Activated gamma-delta T cell (primary cell): ENCODE measurements around the gene COL26A1.
"Not testable (repeated sequence)": the region's sequence is repeated elsewhere in the genome, so short reads cannot be mapped to it uniquely, and the experiment has no call there.

Source experiments
- DNase-seq: peaks from one replicate; lab custom pipeline; 2025; lab: John Stamatoyannopoulos, UW

COL26A1 gene

DNA sequence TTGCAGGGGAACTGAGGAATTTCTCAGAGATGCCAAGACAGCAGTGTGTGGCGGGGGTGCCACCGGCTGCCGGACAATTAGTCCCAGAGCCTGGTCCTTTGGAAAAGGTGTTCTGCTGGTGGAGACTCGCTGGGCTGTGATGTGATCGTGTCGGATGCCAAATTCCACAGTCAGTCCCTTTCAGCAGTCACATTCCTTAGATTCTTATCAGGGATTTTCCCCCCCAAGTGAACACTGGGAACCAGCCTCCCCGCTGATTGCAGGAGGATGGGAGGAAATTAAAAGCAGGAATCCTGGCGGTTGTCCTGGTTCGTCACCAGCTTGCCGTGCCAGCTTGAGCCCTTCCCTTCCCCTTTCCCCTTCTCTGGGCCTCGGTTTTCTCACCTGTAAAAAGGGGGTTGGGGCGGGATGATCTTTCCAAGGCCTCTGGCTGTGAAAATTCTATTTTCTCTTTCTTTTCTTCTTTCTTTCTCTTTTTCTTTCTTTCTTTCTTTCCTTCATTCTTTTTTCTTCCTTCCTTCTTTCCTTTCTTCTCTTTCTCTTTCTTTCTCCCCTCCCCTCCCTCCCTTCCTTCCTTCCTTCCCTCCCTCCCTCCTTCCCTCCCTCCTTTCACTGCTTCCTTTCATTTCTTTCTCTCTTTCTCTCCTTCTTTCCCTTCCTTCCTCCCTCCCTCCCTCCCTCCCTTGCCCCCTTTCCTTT, 39.6 kb downstream of the COL26A1 start:
- no peak for DNase-seq

DNA sequence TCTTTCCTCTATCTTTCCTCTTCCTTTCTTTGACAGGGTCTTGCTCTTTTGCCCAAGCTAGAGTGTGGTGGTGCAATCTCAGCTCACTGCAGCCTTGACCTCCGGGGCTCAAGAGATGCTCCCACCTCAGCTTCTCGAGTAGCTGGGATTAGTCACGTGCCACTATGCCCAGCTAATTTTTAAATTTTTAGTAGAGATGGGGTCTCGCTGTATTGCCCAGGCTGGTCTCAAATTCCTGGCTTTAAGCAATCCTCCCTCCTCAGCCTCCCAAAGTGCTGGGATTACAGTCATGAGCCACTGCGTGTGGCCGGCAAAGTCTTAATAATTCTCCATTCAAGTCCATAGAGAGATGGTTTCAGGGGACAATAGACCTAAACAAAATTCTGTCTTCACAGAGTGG, 40.2 kb downstream of the COL26A1 start:
- DNase-seq = no peak

DNA sequence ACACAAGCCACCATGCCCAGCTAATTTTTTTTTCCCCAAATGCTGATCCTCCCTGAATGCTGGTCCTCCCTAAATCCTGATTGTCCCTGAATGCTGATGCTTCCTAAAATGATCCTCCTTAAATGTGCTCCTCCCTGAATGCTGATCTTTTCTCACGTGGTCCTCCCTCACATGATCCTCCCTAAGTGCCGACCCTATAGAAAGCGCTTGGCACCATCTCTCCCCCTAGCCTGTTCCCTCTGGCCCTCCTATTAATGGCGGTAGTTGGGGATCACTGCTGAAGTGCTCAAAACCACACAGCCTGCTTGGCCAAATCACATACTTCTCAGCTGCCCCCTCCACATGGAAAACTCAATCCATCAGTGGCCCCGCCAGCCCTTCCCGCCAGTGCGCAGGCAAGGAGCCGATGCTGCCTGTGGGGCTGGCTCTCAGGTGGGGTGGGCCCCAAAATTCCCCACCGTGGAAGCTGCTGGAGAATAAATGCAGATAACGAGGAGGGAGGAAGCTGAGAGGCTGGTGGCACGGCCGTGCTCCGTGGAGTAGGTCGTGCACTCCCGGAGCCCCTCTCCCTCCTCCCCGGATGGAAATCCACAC, 42.9 kb downstream of the COL26A1 start:
- DNase-seq = no peak

DNA sequence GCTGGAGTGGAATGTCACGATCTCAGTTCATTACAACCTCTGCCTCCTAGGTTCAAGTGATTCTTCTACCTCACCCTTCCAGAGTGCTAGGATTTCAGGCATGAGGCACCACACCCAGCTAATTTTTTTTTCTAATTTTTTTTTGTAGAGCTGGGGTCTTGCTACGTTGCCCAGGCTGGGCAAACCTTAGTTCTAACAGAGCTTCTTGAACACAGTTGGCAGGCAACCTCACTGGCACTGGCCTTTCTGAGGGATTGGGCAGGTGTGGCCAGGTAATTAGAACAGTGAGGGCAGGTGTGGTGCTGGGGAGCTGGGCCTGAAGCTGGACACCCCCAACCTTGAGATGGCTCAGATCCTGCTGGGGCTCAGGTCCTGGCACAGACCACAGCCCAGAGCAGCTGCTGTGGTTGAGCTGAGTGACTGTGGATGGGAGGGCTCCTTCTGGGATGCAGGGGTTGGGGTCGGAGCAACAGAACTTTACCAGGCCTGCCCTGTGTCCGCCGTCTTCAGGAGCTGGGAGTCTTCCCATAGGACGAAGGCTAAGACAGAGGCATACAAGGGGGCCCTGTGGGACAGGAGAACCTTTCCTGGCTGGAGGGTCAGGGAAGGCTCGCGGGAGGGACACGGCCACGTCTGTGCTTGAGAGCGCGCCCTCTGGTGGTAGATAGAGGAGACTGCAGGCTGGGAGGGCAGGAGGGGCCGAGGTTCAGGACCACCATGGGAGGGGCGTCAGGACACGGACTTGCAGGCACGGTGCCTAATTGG, 48.2 kb downstream of the COL26A1 start:
- no peak for DNase-seq

DNA sequence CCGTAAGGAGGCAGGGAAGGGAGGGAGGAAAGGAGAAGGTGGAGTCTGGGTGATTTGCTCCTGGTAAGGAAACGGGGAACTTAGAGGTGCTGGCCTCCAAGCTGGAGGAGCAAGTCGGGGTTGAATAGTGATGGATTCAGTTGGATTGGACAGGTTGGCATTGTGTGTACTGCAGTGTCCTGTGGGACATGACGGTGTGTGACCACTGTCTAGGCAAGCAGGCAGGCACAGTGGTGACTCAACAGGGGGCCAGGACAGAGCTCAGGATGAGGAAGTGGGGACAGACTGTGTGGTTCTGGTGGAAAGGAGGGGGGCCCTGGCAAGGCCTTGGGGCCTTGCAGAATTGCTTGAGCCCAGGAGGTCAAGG, 48.8 kb downstream of the COL26A1 start:
- DNase-seq = no peak

DNA sequence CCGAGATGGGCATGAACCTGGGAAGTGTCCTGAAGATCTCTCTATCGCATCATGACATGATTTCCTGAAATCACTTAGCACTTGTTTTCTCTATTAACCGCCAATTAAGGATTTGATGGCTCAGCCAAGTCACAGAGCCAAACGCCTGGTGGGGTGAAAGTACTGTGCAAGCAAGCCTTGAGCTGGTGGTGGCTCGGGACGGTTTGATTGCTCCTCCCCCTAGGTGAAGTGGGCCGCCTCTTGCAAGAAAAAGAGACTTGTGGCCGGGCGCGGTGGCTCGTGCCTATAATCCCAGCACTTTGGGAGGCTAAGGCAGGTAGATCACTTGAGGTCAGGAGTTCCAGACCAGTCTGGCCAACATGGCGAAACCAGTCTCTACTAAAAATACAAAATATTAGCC, 50.3 kb downstream of the COL26A1 start:
- no peak for DNase-seq

DNA sequence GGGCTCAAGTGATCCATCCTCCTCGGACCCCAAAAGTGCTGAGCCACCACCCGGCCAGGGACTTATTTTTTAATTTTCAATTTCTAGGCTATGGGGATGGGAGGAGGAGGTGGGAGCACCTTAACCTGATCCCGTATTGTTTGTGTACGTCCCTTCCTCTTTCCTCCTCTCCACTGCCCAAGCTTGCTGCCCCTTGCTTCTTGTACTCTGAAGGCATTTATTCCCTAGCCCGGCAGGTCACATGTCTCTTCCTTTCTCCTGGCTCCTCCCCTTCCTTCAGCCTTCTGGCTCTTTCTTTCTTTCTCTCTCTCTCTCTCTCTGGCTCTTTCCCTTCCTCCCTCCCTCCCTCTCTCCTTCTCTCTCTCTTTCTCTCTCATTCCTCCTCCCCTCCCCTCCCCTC, 56.0 kb downstream of the COL26A1 start:
- DNase-seq = no peak

DNA sequence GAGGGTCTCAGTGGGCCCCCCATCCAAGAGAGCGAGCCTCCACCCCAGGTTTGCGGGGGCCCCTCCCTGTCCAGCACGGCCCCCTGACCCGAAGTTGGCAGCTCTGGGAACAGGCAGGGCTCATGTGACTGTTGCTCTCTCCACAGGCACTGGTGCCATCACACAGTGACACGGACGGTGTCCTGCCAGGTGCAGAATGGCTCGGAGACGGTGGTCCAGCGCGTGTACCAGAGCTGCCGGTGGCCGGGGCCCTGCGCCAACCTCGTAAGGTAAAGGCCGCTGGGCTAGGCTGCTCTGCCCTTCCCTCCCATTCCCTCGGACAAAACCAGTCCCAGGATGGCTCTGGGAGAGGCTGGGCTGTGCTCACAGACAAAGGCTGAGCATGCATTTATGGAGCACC, 57.2 kb downstream of the COL26A1 start:
- DNase-seq = no peak

DNA sequence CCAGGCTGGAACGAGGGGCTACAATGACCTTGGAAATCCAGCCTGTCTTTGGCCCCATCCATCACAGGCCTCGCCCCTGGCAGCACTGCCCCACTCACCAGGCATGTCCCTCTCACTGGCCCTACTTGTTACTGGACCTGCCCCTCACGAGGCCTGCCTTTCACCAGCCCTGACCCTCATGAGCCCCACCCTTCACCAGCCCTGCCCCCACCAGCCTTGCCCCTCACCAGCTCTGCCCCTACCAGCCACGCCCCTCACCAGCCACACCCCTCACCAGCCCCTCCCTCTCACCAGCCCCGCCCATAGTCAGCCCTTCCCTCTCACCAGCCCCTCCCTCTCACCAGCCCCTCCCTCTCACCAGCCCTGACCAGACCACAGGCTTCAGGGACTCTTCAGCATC, 57.8 kb downstream of the COL26A1 start:
- no peak for DNase-seq

DNA sequence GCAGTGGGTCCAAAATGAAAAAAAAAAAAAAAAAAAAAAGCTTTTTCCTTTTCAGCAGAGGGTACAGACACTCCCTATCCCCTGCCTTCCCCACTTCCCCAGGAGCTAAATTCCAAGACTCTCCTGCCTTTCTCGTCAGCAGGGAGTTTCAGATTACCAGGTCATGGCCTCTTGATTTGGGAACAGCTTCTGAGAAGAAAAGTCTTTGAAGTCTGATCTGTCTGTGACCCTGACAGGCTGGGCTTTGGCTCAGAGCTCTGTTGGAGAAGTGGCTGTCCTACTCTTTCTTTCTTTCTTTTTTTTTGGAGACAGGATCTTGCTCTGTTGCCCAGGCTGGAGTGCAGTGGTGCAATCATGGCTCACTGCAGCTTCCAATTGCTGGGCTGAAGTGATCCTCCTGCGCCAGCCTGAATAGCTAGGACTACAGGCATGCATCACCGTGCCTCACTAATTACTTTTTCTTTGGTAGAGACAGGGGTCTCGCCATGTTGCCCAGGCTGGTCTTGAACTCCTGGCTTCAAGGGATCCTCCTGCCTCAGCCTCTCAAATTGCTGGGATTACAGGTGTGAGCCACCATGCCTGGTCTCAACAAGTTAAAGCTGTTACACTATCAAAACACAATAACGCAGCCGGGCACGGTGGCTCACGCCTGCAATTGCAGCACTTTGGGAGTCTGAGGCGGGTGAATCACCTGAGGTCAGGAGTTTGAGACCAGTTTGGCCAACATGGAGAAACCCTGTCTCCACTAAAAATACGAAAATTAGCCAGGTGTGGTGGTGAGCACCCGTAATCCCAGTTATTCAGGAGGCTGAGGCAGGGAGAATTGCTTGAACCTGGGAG, 59.9 kb downstream of the COL26A1 start:
- DNase-seq = no peak

DNA sequence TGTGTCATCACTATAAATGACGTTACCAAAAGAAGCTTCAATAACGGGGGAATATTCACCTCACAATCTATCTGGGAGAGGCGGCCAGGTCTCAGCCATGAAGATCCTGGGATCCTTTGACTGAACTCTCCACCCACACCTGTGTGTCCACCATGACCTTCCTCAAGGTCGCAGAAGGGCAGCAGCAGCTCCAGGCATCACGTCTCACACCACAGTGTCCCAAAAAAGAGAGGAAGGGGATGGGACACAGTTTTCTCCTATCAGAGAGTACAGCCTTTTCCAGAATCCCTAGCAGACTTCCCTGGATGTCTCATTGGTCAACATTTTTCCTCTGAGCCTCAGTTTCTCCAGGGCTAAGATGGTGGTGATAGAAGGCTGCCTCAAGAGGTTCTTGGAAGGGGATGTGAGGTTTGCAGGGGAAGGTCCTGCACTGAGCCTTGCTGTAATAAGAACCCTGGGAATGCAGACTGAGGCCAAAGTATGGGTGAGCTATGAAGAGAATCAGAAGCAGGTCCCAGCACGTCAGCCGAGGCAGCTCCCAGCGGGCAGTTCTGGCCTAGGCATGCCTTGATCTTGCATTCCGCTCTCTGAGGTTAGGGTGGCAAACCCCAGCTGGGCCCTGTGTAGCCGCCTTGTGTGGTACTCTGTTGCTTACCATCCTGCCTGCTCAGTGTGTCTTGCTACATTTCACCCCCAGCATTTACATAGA, 63.8 kb downstream of the COL26A1 start:
- no peak for DNase-seq

DNA sequence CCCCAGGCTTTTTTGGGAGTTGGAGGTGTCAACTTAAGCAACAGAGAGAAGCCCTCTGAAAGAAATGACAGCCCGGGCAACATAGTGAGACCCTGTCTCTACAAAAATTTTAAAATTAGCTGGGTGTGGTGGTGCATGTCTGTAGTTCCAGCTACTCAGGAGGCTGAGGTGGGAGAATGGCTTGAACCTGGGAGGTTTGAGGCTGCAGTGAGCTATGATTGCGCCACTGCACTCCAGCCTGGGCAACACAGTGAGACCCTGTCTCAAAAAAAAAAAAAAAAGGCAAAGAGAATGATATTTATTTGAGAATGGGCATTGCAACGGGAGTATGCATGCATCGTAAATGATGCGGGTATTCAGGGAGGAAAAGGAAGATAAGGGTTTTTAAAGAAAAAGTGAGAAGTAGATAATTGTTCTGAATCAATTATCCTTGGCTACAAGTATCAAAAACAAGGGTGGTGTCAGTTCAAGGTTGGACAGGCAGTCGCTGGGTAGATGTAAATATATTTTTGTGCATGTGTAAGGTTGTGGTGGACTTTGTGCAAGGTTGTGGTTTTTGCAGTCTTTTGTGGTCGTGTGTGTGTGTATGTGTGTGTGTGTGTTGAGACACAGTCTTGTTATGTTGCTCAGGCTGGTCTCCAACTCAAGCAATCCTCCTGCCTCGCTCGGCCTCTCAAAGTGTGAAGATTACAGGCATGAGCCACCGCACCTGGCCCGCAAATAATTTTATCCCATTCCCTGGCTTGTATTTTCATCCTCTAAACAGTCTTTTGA, 65.6 kb downstream of the COL26A1 start:
- DNase-seq = no peak

DNA sequence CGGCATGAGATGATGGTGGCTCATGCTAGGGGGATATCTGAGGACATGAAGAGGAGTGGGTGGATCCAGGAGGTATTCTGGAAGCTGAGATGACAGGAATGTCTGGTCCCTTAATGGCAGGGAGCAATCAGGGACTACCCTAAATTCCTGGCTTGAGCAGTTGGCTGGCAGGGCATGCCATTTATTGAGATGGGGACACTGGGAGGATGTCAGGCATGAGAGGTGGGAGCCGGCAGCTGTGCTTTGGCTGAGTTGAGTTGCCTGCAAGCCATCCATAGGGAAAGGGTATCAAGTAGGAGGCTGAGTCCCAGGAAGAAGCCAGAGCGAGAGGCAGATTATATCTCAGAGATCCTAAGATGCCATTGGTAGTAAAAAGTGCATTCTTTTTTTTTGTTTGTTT, 69.6 kb downstream of the COL26A1 start:
- DNase-seq = no peak

DNA sequence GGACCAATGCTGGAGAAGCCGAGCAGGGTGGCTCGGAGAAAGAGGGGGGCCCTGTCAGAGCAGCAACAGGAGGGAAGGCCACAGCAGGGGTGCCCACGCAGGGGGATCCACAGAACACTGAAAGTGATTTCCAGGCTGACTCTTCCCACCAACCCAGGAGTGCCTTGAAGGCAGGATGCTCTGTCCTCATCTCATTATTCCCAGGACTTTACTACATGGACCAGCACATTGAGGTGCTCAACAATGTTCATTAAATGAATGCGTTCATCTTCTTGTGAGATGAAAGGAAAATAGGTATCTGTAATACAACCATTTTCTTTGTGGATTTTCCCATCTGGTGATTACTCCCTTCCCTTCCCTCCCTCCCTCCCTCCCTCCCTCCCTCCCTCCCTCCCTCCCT, 71.0 kb downstream of the COL26A1 start:
- no peak for DNase-seq

DNA sequence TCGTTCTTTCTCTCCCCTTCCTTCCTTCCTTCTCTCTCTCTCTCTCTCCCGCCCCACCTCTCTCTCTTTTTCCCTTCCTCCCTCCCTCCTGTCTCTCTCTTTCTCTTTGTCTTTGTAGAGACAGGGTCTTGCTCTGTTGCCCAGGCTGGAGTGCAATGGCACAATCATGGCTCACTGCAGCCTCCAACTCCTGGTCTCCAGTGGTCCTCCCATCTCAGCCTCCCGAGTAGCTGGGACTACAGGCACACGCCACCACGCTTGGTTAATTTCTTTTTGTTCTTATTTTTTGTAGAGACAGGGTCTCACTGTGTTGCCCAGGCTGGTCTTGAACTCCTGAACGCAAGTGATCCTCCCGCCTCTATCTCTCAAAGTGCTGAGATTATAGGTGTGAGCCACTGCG, 71.5 kb downstream of the COL26A1 start:
- DNase-seq = not testable (repeated sequence)

DNA sequence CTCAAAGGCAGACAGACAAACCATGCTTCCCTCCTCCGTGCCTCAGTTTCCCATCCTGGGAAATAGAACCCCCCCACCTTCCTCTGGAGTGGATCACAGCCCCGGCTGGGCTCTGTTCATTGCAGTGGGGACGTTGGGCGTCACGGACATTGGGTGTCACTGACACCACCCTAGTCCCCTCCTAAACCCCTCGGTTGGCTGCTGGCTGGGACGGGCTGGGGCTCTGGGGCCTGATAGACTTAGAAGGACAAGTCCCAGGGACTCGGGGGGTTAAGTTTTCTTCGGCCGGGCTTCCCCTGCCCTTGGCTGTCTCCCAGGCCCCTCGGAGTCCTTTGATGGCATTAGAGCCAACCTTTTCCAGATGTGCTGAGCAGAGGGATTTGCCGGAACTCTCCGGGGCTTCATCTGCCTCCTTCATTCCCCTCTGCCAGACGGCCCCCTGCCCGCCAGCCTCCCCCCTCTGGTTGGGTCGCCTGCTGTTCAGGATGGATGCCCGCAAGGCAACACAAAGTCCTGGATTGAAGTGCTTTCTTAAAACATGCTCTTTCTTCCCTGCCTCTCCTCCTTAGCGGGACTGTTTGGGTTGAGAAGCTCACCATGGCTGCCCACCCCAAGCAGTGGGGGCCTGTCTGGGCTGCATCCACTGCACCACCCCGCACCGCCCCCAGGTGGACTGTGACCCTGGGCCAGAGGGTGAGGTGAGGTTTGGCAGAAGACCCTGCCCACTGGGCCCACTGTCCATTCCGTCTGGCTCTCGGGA, 73.0 kb downstream of the COL26A1 start:
- DNase-seq = no peak

DNA sequence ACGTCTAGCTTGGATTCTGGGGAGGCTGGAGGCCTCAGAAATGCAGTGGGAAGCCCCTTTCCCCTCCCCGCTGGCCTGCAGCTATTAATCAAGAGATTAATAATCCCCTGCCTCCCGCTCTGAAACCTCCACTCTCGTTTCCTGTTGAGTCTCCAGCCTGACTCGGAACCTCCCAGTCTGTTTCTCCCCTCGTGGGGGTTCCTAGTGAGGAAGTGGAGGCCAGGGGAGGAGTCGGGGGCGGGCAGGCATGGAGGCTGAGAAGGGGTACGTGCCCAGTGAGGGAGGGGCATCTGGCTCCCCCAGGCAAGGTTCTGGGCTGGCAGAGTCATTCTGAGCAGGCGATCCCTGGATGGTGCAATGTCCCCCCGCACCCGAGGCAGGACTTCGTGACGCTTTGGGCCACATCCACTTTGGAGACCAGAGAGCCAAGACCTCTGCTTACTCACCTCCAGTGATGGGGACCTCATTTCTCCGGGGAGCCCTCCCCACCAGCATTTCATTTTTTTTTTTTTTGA, 73.6 kb downstream of the COL26A1 start:
- DNase-seq = no peak

DNA sequence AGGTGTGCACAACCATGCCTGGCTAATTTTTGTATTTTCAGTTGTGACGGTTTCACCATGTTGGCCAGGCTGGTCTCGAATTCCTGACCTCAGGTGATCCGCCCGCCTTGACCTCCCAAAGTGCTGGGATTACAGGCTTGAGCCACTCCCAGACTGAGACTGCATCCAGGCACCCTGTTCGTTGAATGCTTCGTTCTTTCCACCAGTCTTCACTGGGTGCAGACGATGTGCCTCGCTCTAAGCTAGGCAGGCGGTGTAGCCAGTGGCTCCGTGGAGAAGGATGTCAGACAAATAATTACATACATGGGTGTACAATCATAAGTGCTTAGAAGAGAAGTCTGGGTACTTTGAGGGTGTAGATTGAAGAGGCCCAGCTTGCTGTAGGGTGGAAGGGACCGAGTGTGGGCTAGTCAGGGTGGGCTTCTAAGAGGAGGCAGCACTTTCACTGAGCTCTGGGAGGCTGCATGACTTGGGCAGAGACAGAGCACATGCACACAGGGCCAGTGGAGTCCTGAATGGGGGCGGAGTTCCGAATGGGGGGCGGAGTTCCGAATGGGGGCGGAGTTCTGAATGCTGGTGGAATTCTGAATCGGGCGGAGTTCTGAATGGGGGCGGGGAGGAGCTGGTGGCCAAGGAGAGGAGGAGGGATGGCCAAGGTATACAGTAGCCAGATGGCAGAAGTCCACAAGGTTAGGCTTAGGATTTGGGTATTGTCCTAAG, 74.3 kb downstream of the COL26A1 start:
- no peak for DNase-seq

DNA sequence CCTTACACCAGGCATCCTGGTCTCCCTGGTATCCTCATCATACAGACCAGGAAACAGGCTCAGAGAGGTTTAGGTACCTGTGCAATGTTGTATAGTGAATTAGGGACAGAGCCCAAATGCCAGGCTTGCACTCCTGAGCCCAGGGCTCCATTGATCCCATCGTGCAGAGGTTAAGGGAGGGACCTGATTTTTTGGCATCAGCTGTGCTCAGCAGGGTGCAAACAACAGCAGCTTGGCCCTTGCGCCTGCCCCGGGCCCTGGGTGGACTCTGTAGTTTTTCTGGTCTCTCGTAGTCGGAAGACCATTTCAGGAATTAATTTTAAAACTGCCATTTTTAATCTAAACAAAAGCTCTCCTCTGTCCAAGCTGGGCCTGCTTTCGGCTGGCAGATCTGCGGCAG, 79.2 kb downstream of the COL26A1 start:
- no peak for DNase-seq
